WERI-Rb-1 (cell line): ENCODE results near the gene PDSS1.

Experiments used
- DNase-seq: peaks from one replicate; pipeline ENCODE4 v3.0.0-alpha.2; 2020
- H3K27ac ChIP-seq: fragments of 250-450 bp; sonication (Bioruptor Pico); 2 replicates; pipeline ENCODE4 v1.5.1; 2020; ENCODE audit warnings: mild to moderate bottlenecking, moderate library complexity
- H3K27me3 ChIP-seq: fragments of 250-450 bp; sonication (Bioruptor Pico); 2 replicates; pipeline ENCODE4 v1.5.1; 2021; ENCODE audit warnings: mild to moderate bottlenecking, low read depth, moderate library complexity; ENCODE audit not compliant: insufficient read depth, severe bottlenecking
- H3K36me3 ChIP-seq: fragments of 250-450 bp; sonication (Bioruptor Pico); 2 replicates; pipeline ENCODE4 v1.5.1; 2020; ENCODE audit warnings: mild to moderate bottlenecking, moderate library complexity
- H3K4me3 ChIP-seq: 2 replicates; pipeline ENCODE4 v1.5.1; 2011; ENCODE audit warnings: low read depth, mild to moderate bottlenecking, control low read depth, low read length
- H3K9me3 ChIP-seq: fragments of 250-450 bp; sonication (Bioruptor Pico); 2 replicates; pipeline ENCODE4 v1.5.1; 2021; ENCODE audit warnings: mild to moderate bottlenecking, moderate library complexity; ENCODE audit not compliant: severe bottlenecking
- CTCF ChIP-seq: IDR thresholded peaks from 2 replicates; pipeline ENCODE4 v1.5.1; 2011; ENCODE audit warnings: low read depth, mild to moderate bottlenecking, control low read depth, inconsistent platforms, low read length

PDSS1 gene

GRCh38 chr10:26728957-26729356, 31.5 kb downstream of the PDSS1 start:
- Histone ChIP-seq H3K9me3 (no peaks in the 10 kb centered on the region), H3K36me3 (no peaks in the 10 kb centered on the region; the same call in 1 of the 2 replicates), H3K4me3 (no peak overlapping the region), H3K27me3 (no peaks in the 10 kb centered on the region), H3K27ac (no peak overlapping the region)
- no peak for DNase-seq
- no peak for TF ChIP-seq CTCF

GRCh38 chr10:26729395-26729794, 31.9 kb downstream of the PDSS1 start:
- no peak for TF ChIP-seq CTCF
- no peak for DNase-seq
- no peaks in the 10 kb centered on the region for H3K9me3 ChIP-seq
- H3K4me3 ChIP-seq, result no peak overlapping the region
- no peaks in the 10 kb centered on the region; the same call in 1 of the 2 replicates for H3K36me3 ChIP-seq
- no peak overlapping the region for H3K27ac ChIP-seq
- H3K27me3 ChIP-seq, result no peaks in the 10 kb centered on the region

GRCh38 chr10:26730552-26730951, 33.1 kb downstream of the PDSS1 start:
- Histone ChIP-seq H3K9me3 (no peaks in the 10 kb centered on the region), H3K27ac (no peak overlapping the region), H3K27me3 (no peaks in the 10 kb centered on the region), H3K36me3 (peaks cover 4% of the 10 kb centered on the region; the same call in 1 of the 2 replicates), H3K4me3 (no peak overlapping the region)
- DNase-seq, result no peak
- TF ChIP-seq CTCF, result no peak

- TF ChIP-seq CTCF, result no peak
- Histone ChIP-seq H3K4me3 (no peak overlapping the region), H3K27ac (no peak overlapping the region), H3K36me3 (peaks cover 4% of the 10 kb centered on the region), H3K9me3 (no peaks in the 10 kb centered on the region), H3K27me3 (no peaks in the 10 kb centered on the region)
- no peak for DNase-seq
Measured at GRCh38 chr10:26733750-26734568, 36.5 kb downstream of the PDSS1 start.

GRCh38 chr10:26735435-26735834, 37.9 kb downstream of the PDSS1 start:
- no peak for TF ChIP-seq CTCF
- H3K9me3 ChIP-seq, result no peaks in the 10 kb centered on the region
- no peak overlapping the region for H3K27ac ChIP-seq
- no peak for DNase-seq
- H3K36me3 ChIP-seq, result peaks cover 4% of the 10 kb centered on the region
- H3K4me3 ChIP-seq, result no peak overlapping the region
- no peaks in the 10 kb centered on the region for H3K27me3 ChIP-seq

GRCh38 chr10:26737730-26738129, 40.2 kb downstream of the PDSS1 start:
- TF ChIP-seq CTCF, result no peak
- no peaks in the 10 kb centered on the region for H3K27me3 ChIP-seq
- peaks cover 5% of the 10 kb centered on the region for H3K36me3 ChIP-seq
- no peak for DNase-seq
- H3K9me3 ChIP-seq, result no peaks in the 10 kb centered on the region
- no peak overlapping the region for H3K4me3 ChIP-seq
- no peak overlapping the region for H3K27ac ChIP-seq
